Raji (cell line): ENCODE data around the gene ORC1.

Experiments used
- POLR2A ChIP-seq: IDR thresholded peaks from 2 replicates; pipeline ENCODE4 v1.6.1; 2011; ENCODE audit warnings: low read depth, low read length, control low read depth; ENCODE audit not compliant: insufficient read depth

ORC1 gene

DNA sequence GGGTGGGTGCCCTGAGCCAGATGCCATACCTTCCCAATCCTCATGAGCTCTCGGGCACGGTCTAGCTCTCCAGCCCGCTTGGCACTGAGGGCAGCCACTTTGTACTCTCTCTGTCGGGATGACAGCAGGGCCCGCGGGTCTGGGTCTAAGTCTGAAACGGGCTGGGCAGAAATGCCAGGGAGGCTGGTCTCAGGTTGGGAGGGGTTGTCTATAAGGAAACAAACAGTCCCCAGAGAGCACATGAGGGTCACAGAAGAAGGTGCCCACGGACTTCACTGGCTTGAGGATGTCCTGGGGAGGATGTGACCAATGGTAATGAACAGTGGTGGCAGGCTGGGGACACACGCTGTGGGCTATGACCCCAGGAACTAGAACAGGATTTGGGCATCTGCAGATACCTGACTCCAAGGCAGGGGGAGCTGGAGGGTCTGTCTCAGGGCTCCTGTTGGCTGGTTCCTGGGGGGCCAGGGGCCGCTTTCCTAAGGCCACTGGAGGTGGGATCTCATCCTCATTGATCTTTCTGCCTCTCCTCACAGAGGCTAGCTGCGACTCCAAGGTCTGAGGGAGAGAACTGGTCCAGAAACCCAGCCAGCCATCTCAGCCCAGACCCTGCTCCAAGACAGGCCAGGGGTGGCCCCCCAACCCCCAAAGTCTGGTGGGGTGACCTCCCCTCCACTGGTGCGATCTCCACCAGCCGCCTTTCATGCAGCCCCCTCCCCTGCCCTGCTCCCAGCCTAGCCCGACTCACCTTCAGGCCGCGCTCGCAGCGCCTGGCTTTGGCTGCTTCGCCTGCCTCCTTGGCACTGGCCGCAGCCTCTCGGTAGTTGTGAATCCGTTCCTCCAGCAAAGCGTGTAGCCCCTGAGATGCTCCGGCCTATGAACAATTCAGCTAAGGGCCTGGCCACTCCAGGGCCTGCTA lies 44.3 kb downstream of the ORC1 start:
- no peak for TF ChIP-seq POLR2A

DNA sequence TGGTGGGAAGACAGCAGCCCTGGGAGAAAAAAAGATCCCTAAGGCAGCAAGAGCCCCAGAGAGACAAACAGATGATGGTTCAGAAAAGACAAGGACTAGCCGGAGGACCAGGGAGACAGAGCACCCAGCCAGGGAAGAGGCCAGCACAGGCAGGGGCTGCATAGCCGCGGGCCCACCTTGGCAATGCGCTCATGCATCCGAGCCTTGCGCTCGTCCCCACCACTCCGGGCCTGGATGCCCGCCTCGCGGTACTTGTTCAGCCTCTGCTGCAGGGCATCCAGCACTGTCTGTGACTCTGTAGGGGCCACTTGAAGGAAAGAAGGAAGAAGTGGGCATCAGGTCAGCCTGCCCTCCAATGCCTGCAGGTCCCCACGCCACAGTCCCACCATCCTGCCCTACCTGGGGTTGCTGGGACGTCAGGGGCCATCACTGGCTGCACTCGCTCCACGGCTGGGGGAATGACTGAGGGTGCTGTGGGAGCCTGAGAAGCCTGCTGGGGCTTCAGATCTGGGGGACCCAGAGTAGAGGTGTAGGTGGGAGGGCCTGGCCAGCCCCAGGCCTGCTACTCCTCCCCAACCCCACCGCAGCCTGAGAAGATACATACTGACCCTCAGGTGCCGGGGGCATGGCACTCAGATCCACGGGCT lies 45.2 kb downstream of the ORC1 start:
- no peak for TF ChIP-seq POLR2A

DNA sequence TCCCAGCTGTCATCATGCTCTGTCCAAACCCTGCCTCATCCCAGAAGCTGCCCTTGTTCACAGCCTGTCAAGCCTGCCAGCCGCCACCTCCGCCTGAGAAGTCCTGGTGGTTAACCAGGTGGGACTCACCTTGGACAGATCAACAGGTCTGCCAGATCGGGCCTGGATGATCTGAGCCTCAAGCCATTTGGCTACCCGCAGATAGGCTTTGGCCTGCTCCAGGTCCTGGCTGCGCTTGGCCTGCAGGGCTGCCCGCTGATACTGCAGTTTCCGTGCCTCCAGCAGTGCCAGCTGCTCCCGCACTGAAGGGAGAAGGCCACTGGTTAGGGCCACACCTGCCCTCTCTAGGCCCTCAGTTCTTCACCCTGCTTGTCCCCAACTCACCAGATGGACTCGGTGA lies 46.8 kb downstream of the ORC1 start:
- no peak for TF ChIP-seq POLR2A

DNA sequence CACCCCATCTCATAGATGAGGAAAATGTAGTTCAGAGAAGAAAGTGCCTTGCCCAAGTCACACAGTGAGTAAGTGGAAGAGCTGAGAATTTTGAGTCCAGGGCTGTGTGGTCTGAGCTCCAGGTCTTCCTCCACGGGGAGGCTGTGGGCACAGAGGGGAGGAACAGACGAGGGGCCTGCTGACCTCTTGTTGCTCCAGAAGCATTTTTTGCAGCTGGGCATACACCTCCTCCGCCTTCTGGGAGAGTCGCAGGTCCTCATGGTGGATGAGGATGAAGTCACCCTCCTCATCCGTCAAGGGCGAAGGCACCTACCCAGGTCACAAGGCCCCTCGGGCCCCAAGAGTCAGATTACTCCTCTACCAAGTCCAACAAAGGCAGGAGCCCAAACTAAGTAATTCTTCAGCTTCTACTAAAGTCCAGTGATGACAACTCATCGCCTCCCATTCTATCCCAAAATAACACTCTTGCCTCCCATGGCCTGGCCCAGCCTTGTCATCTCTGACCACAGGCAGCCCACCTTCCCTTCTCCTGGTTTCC lies 47.3 kb downstream of the ORC1 start:
- TF ChIP-seq POLR2A = no peak

DNA sequence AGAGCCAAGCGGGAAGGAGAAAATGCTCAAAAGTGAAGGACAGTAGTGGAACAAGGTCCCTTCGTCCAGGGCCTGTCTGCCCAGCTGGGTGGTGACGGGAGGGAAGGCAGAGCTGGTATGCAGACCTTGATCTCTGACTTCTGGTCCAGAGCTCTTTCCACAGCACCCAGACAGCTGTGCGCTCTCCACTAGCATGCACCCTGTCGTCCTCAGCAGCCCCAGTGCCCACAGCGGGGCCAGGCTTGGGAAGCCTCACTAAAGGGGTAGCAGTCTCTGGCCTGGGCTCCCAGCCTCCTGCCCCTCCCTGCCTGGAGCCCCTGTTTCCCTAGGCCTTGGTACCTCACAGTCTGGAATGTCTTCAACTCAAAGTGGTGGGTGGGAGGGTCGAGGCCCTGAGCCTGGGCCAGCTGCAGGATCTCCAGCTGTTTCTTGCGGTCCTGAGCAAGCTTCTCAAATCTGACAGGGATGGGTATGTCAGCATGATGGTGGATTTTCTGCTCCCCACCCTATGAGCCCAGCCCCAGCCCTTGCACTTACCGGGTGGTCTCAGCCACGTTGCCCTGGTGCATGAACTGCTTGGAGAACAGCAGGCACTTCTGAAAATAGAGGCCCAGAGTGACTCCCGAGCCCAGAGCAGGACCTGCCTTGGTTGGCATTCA lies 48.2 kb downstream of the ORC1 start:
- no peak for TF ChIP-seq POLR2A

DNA sequence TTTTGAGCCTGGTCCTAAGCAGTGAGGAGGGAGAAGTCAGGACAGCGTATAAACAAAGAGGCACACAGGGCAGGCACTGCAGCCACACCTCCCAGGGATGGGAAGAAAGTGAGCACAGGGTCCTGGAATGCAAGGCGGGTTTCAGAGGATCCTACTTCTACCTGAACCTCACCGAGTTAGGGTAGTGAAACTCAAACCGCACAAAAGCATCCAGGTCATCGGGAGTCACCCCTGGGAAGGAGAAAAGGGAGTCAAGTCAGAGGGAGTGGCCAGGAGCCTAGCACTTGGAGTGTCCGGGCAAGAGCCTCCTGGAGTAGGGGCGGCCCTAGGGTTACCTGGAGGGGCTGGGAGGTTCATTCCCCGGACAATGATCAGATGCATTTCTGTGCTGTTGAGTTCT lies 48.8 kb downstream of the ORC1 start:
- TF ChIP-seq POLR2A = no peak

DNA sequence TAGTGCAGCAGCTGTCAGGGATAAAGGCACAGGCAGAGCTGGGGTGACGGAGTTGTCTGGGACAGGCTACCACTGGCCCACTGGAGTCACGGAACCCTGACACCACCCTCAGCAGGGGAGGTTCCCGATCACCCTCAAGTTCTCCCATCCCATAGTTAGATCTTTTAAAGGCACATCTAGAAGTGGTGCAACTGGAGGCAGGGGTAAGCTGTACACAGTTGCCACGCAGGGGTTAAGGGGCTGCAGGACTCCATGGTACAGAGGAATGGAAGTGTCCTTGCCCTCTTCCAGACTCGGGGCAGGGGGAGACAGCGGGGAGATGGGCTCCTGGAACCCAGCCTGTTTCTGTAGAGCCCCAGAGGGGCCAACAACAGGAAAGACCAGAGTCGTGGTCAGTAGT lies 51.5 kb downstream of the ORC1 start:
- TF ChIP-seq POLR2A = no peak

DNA sequence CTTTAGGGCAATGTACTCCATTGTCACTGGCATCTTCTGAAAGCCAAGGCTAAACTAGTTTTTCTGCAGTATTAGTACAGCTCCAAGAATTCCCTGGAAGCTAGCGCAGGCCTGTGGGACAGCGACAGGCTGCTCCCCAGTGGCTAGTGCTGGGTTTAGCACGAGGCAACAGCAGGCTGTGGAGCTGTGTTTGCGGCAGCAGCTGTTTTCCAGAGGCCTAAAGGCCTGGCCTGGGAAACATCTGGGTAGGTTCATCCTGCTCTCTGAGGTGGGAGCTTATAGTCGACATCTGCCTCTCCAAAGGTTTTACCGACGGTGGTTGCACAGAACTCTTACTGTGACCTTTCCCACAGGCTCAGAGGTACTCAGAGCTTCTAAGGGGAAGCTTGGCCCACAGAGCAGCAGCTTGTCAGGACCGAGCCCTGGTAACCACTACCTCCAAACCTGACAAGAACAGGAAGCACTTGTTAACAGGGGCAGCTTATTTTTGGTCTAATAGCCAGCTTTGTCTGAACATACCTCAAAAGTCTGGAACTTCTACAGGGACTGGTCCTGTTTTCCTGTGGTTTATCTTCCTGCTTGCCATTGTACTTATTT lies 55.4 kb downstream of the ORC1 start:
- TF ChIP-seq POLR2A = no peak

DNA sequence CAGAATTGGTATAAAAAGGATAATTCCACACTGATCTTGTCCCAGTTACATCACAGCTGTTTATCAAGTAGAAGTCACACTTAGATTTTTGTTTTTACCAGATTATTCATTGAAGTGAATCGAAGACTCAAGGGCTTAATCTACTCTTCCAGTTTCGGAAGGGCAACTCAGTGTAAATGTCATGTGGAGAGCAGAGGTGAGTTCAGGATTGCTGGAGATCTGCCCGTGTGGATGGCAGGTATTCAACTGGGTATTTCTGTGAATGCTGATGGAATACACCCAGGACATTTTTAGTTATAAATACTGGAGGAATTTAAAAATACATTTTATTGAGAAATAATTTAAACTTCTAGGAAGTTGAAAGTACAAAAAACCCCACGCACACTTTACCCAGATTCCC lies 57.6 kb downstream of the ORC1 start:
- no peak for TF ChIP-seq POLR2A

DNA sequence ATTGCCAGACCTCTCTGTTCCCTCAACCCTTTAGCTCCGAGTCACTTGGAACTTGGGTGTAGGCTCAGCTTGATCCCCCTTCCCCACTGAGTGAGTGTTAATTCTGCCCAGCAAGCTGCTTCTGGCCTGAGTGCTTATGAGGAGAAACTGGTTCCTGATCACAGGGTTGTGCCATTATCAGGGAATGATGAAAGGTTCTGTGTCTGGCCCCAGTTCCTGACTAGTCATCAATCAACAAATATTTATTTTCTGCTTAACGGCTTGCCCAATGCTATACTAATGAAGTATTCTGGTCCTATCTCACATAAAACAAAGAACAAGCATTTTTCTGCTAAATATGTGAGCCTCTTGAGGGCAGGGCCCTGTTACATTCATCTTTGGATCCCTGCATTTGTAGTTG lies 59.0 kb downstream of the ORC1 start:
- no peak for TF ChIP-seq POLR2A

DNA sequence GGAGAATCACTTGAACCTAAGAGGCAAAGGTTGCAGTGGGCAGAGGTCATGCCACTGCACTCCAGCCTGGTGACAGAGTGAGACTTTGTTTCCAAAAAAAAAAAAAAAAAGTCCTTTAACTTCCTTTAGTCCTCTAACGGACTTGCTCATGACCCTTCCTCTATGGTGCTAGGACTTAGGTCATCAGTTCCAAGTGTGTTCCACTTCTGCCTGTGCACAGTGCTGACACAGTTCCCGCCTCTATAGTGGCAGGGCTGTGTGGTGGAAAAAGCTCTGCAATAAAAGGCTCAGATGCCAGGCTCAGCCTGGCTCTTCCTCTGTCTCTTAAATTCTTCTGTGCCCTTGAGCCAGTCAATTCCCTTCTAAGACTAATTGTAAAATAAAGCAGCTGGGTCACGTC lies 60.2 kb downstream of the ORC1 start:
- TF ChIP-seq POLR2A = no peak

DNA sequence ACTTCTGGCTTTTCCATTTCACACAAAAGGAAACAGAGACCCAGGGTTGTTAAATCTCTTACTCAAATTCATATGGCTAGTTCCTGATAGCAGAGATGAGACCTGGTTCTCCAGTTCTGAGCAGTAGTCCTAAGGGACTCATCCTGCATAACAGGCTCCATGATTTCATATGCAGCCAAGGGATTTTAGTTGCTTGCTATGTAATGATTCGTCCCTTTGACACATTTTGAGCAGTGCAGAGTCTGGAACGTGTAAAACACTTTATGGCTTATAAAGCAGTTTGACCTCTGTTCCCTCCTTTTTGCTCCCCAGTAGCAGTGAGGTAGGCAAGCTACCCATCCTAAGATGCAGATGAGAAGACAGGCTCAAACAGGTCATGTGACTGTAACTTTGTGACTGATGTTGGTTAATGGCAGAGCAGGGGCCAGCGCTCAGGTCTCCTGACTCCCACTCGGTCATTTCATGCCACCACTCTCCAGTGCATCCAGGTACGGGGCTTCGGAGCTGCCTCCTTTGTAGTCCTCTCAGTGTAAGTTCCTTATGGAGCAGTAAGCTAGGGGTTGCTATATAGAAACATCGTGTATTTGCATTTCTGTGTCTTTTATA lies 62.5 kb downstream of the ORC1 start:
- no peak for TF ChIP-seq POLR2A

DNA sequence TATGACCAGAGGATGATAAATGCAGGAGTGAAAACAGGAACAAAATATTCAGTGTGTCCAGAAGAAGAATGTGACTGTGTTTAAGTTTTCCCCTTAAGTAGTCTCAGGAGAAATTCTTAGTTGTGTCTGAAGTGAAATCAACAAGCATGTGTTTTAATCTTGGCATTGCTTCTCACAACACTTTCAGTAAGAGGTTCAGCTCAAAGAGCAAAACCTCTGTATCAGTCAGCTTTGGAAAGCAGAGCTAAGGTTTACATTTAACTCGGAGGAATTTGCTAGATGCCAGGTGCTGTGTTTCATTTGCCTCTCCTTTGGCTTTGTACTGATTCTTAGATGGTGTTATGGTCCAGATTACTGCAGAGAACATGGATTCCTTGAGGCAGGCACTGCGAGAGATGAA lies 66.8 kb downstream of the ORC1 start:
- TF ChIP-seq POLR2A = no peak

DNA sequence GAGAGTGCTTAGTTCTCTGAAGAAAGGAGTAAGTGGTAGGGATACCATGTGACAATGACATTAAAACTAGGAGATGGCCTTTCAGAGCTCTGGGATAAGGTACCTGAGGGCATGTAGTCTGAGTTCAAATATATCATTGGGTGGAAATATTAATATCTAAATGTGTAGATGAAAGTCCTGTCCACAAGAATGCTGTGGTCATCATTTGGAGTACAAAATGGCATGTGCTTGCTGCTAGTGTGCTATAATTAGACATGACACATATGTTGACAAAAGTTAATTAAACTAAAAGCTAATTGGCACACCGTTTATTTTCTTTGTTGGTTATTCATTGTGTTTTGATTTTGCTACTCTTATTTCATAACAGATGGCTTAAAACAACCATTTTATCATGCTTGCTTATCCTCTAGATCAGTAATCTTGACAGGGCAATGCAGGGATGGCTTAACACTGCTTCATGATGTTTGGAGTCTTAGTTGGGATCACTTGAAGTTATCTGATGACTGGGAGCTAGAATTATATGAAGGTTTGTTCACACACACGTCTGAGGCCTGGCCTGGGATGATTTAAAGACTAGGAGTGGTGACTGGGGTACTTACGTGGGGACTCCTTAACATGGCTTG lies 69.2 kb downstream of the ORC1 start:
- TF ChIP-seq POLR2A = no peak

DNA sequence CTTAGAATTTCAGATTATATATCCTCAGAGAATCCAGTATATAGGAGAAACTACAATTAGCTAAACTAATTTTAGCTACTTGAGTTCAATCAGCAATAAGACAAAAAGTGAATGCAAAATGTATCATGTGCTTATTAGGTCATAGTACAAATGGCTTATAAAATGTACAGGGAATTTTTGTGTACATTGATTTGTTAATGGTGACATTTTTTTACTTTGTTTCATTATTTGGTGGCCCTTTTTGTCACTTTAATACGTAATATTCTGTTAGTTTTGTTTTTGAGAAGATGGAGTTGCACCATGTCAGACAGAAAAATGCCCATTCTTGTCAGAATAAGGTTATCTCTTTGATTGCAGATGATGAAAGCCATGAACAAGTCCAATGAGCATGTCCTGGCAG lies 71.8 kb downstream of the ORC1 start:
- no peak for TF ChIP-seq POLR2A

DNA sequence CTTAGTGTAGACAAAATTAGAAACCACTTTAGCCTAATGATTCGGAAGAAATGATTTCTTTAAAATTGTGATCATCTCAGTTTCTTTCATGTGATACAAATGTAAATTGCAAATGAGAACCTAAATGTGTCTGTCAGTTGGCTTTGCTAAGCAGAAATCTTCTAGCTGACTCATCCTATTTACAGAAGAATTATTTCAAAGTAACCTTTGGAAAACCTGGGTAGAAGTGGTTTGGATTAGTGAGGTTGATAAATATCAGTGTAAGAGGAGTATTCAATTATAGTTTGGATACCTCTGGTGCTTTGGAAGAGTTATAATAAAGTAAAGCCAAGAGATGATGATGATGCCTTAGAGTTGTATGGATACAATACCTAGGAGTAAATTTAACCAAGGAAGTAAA lies 75.6 kb downstream of the ORC1 start:
- no peak for TF ChIP-seq POLR2A
